Mesenchymal stem cell (in vitro differentiated cells and primary cell): ENCODE data around the gene CBX4.

ENCODE experiments used
- DNase-seq: peaks from one replicate; pipeline ENCODE4 v3.0.0-alpha.2; 2013
- H2AFZ ChIP-seq: one replicate; pipeline ENCODE4 v1.6.1; 2013; ENCODE audit warnings: low read depth, mild to moderate bottlenecking, control low read depth, inconsistent platforms, low read length, moderate library complexity
- H2AK5ac ChIP-seq: 2 replicates; pipeline ENCODE4 v1.6.1; 2013; ENCODE audit warnings: low read length, moderate library complexity, mild to moderate bottlenecking, inconsistent platforms; ENCODE audit not compliant: severe bottlenecking
- H2BK120ac ChIP-seq: one replicate; pipeline ENCODE4 v1.6.1; 2013; ENCODE audit warnings: low read depth, mild to moderate bottlenecking, inconsistent platforms, low read length, moderate library complexity
- H2BK12ac ChIP-seq, 2 experiments: one replicate each; pipeline ENCODE4 v1.6.1; 2013; ENCODE audit warnings: inconsistent platforms in 2 of 2, low read length in 2 of 2, mild to moderate bottlenecking in 2 of 2, moderate library complexity in 2 of 2, control low read depth in 1 of 2
- H2BK15ac ChIP-seq: one replicate; pipeline ENCODE4 v1.6.1; 2013; ENCODE audit warnings: mild to moderate bottlenecking, low read depth, inconsistent platforms; ENCODE audit not compliant: poor library complexity, severe bottlenecking
- H2BK5ac ChIP-seq: 2 replicates; pipeline ENCODE4 v1.6.1; 2013; ENCODE audit warnings: low read depth, mild to moderate bottlenecking, low read length, control low read depth, inconsistent platforms; ENCODE audit not compliant: poor library complexity, severe bottlenecking
- H3K14ac ChIP-seq, 2 experiments: one replicate each; pipeline ENCODE4 v1.6.1; 2013; ENCODE audit warnings: inconsistent platforms in 2 of 2, low read length in 2 of 2, control low read depth in 1 of 2, mild to moderate bottlenecking in 1 of 2, moderate library complexity in 1 of 2
- H3K18ac ChIP-seq, 2 experiments: one replicate each; pipeline ENCODE4 v1.6.1; 2013; ENCODE audit warnings: inconsistent platforms in 2 of 2, low read length in 2 of 2, control low read depth in 1 of 2, low read depth in 1 of 2, mild to moderate bottlenecking in 1 of 2
- H3K23ac ChIP-seq, 2 experiments: one replicate each; pipeline ENCODE4 v1.6.1; 2013; ENCODE audit warnings: inconsistent platforms in 2 of 2, low read length in 2 of 2, mild to moderate bottlenecking in 2 of 2, moderate library complexity in 2 of 2, control low read depth in 1 of 2
- H3K27ac ChIP-seq: 2 replicates; pipeline ENCODE4 v1.5.1; 2013; ENCODE audit warnings: mild to moderate bottlenecking, moderate library complexity, low read length, control low read depth, inconsistent platforms; ENCODE audit not compliant: poor library complexity, severe bottlenecking
- H3K27me3 ChIP-seq, 2 experiments: 2 replicates each; pipeline versions ENCODE4 v1.6.1 to v1.7.0; 2013; ENCODE audit warnings: low read length in 2 of 2, mild to moderate bottlenecking in 2 of 2, moderate library complexity in 2 of 2, control low read depth in 1 of 2, inconsistent platforms in 1 of 2; ENCODE audit not compliant: control insufficient read depth in 1 of 2, insufficient read depth in 1 of 2
- H3K36me3 ChIP-seq, 2 experiments: 2 replicates each; pipeline versions ENCODE4 v1.6.1 to v1.7.0; 2013; ENCODE audit warnings: low read length in 2 of 2, control low read depth in 1 of 2, inconsistent platforms in 1 of 2, low read depth in 1 of 2, mild to moderate bottlenecking in 1 of 2; ENCODE audit not compliant: insufficient read depth in 2 of 2, control insufficient read depth in 1 of 2
- H3K4ac ChIP-seq, 2 experiments: one replicate each; pipeline ENCODE4 v1.6.1; 2013; ENCODE audit warnings: inconsistent platforms in 2 of 2, low read length in 2 of 2, mild to moderate bottlenecking in 2 of 2, moderate library complexity in 2 of 2, control low read depth in 1 of 2, low read depth in 1 of 2
- H3K4me1 ChIP-seq: 2 replicates; pipeline ENCODE4 v1.6.1; 2013; ENCODE audit warnings: low read depth, low read length, control low read depth; ENCODE audit not compliant: control insufficient read depth, insufficient read depth
- H3K4me2 ChIP-seq: 2 replicates; pipeline ENCODE4 v1.6.1; 2013; ENCODE audit warnings: low read length, mild to moderate bottlenecking, inconsistent platforms; ENCODE audit not compliant: poor library complexity, severe bottlenecking
- H3K4me3 ChIP-seq, 2 experiments: 2 replicates each; pipeline versions ENCODE4 v1.5.1 to v1.7.0; 2013; ENCODE audit warnings: low read length in 2 of 2, mild to moderate bottlenecking in 2 of 2, control low read depth in 1 of 2, low read depth in 1 of 2; ENCODE audit not compliant: insufficient read depth in 1 of 2
- H3K79me1 ChIP-seq: replicated peaks from 2 replicates; pipeline ENCODE4 v1.6.1; 2013; ENCODE audit warnings: mild to moderate bottlenecking, control low read depth, low read length, inconsistent platforms; ENCODE audit not compliant: poor library complexity, severe bottlenecking
- H3K9ac ChIP-seq: 2 replicates; pipeline ENCODE4 v1.7.0; 2013; ENCODE audit warnings: mild to moderate bottlenecking, low read length, moderate library complexity
- H3K9me3 ChIP-seq: 2 replicates; pipeline ENCODE4 v1.7.0; 2013; ENCODE audit warnings: mild to moderate bottlenecking, low read length; ENCODE audit not compliant: control insufficient read depth
- H4K8ac ChIP-seq: one replicate; pipeline ENCODE4 v1.6.1; 2013; ENCODE audit warnings: inconsistent platforms, mild to moderate bottlenecking, low read length, moderate library complexity
- H4K91ac ChIP-seq: one replicate; pipeline ENCODE4 v1.6.1; 2013; ENCODE audit warnings: mild to moderate bottlenecking, low read length, inconsistent platforms
- WGBS: methylation state at CpG from one replicate; pipeline ENCODE4 v1.1.7; 2013; ENCODE audit warnings: mixed read lengths; 5-methylcytosine and 5-hydroxymethylcytosine counted together

The CBX4 gene

DNA sequence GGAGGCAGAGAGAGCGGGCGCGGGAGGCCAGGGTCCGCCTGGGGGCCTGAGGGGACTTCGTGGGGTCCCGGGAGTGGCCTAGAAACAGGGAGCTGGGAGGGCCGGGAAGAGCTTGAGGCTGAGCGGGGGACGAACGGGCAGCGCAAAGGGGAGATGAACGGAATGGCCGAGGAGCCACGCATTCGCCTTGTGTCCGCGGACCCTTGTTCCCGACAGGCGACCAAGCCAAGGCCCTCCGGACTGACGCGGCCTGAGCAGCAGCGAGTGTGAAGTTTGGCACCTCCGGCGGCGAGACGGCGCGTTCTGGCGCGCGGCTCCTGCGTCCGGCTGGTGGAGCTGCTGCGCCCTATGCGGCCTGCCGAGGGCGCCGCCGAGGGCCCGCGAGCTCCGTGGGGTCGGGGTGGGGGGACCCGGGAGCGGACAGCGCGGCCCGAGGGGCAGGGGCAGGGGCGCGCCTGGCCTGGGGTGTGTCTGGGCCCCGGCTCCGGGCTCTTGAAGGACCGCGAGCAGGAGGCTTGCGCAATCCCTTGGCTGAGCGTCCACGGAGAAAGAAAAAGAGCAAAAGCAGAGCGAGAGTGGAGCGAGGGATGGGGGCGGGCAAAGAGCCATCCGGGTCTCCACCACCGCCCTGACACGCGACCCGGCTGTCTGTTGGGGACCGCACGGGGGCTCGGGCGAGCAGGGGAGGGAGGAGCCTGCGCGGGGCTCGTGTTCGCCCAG, 1.2 kb upstream of the CBX4 start:
- DNase-seq, result peak; percentile 65
- Histone ChIP-seq H3K36me3 (peaks cover 0 to 17% of the 10 kb centered on the region in 2 experiments), H3K18ac (peak overlapping the region; percentile 9 to 15), H3K4me1 (peaks cover 66% of the 10 kb centered on the region), H2BK5ac (no peak overlapping the region), H3K23ac (peak overlapping the region in 1 of 2 experiments; percentile 10), H3K9ac (peak overlapping the region; percentile 29), H2BK120ac (peak overlapping the region; percentile 71), H3K79me1 (peaks cover 25% of the 10 kb centered on the region), H3K4me2 (no peak overlapping the region), H3K27me3 (peaks cover 34% of the 10 kb centered on the region in 2 experiments), H2BK12ac (peak overlapping the region; percentile 88 to 93), H3K27ac (no peak overlapping the region), H3K4ac (peak overlapping the region in 1 of 2 experiments; percentile 24), H3K14ac (peak overlapping the region in 1 of 2 experiments; percentile 2), H4K8ac (peak overlapping the region; percentile 33), H3K4me3 (peak overlapping the region; percentile 2 to 72), H3K9me3 (no peaks in the 10 kb centered on the region), H2BK15ac (peak overlapping the region; percentile 95), H2AFZ (no peak overlapping the region), H4K91ac (peak overlapping the region; percentile 52), H2AK5ac (no peak overlapping the region)
- WGBS, result 10% methylated on average over 69 of the region's 74 CpGs

DNA sequence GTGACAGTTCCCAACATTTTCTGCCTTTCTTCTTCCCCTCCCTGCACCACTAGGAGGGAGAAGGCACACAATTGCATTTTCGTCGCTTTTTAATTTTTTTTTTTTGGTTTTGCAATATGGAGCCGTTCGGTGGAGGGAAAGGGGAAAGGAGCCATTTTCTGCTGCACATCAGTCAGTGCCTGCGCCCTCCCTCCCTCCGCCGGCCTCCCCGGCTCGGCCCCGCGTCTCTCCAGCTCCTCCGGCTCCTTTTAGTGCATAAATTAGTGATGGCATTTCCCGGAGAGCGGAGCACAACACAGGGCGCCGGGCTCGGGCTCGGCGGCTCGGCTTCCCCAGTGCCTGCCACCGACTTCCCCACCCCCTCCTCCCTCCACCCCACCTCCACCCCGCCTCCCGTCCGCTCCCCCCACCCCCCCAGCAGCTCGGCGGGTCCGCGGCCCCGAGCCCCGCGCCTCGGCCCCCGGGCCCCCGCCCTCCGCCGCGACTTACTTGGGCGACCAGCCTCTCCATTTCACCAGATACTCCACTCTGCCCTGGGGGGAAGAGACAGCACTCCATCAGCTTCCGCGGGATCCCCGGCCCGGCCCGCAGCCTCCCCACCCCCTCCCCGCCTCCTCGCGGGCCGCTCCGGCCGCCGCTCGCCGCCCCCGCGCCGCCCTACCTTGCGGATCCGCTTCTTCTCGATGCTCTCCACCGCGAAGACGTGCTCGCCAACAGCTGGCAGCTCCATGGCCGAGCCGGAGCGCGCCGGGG, 542 bp downstream of the CBX4 start:
- H4K91ac ChIP-seq, result no peak overlapping the region
- peak overlapping the region; percentile 38 to 83 for H3K4ac ChIP-seq
- peaks cover 38% of the 10 kb centered on the region for H3K79me1 ChIP-seq
- H3K14ac ChIP-seq, result peak overlapping the region in 1 of 2 experiments; percentile 48
- H3K23ac ChIP-seq, result no peak overlapping the region
- no peak overlapping the region for H2AFZ ChIP-seq
- H2BK5ac ChIP-seq, result peak overlapping the region; percentile 76
- peak overlapping the region; percentile 92 for H3K9ac ChIP-seq
- peak overlapping the region; percentile 96 for H3K27ac ChIP-seq
- peaks cover 12 to 35% of the 10 kb centered on the region in 2 experiments for H3K36me3 ChIP-seq
- H3K4me3 ChIP-seq, result peak overlapping the region; percentile 82 to 95
- H4K8ac ChIP-seq, result no peak overlapping the region
- H3K27me3 ChIP-seq, result peaks cover 34% of the 10 kb centered on the region in 2 experiments
- peak overlapping the region in 1 of 2 experiments; percentile 58 for H2BK12ac ChIP-seq
- peak overlapping the region; percentile 50 for H2BK120ac ChIP-seq
- no peak overlapping the region for H2BK15ac ChIP-seq
- DNase-seq, result peak; percentile 79
- H2AK5ac ChIP-seq, result no peak overlapping the region
- 0% methylated on average over 40 of the region's 67 CpGs for WGBS
- peaks cover 63% of the 10 kb centered on the region for H3K4me1 ChIP-seq
- no peaks in the 10 kb centered on the region for H3K9me3 ChIP-seq
- H3K18ac ChIP-seq, result peak overlapping the region; percentile 65 to 88
- H3K4me2 ChIP-seq, result peak overlapping the region; percentile 100

DNA sequence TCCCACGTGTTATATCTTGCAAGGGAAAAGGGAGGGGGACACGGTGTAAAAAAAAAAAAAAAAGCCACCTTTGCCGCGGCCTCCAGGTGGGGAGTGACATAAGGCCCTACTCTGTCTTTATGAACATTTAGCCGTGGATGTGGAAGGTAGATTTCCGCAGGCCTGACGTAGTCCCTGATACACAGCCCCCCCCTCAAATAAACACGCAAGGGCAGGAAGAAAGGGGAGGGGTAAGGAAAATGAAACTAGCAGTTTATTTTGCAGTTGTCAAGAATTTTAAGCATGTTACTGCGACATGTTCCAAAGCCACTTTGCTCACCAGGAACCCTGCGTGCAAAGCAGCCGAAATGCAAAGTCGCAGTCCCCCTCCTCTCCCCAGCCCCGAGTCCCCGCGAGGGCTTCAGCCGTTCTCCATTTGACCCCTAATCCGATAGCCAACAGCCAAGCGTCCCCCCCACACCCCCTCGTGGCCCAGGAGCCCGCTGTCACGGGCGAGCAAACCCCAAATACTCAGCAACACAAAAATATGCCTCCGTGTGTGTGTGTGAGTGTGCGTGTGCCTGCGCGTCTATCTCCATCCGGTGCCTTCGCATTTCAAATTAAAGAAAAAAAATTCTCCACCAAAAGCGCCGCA, 1.2 kb downstream of the CBX4 start:
- no peaks in the 10 kb centered on the region for H3K9me3 ChIP-seq
- H3K36me3 ChIP-seq, result peaks cover 15 to 38% of the 10 kb centered on the region in 2 experiments
- H2AK5ac ChIP-seq, result no peak overlapping the region
- H3K4me1 ChIP-seq, result peaks cover 59% of the 10 kb centered on the region
- no peak overlapping the region for H4K91ac ChIP-seq
- H2AFZ ChIP-seq, result no peak overlapping the region
- 0% methylated on average over 26 of the region's 30 CpGs for WGBS
- peak overlapping the region; percentile 76 for H2BK5ac ChIP-seq
- H4K8ac ChIP-seq, result no peak overlapping the region
- no peak overlapping the region for H2BK15ac ChIP-seq
- peaks cover 31 to 32% of the 10 kb centered on the region in 2 experiments for H3K27me3 ChIP-seq
- no peak overlapping the region for H3K23ac ChIP-seq
- H3K4me3 ChIP-seq, result peak overlapping the region; percentile 82 to 95
- H3K4ac ChIP-seq, result peak overlapping the region in 1 of 2 experiments; percentile 30
- peak overlapping the region; percentile 69 to 91 for H3K18ac ChIP-seq
- peak overlapping the region; percentile 50 for H2BK120ac ChIP-seq
- no peak overlapping the region for H2BK12ac ChIP-seq
- H3K14ac ChIP-seq, result peak overlapping the region; percentile 48 to 49
- no peak for DNase-seq
- H3K79me1 ChIP-seq, result peaks cover 40% of the 10 kb centered on the region
- peak overlapping the region; percentile 96 for H3K27ac ChIP-seq
- H3K9ac ChIP-seq, result peak overlapping the region; percentile 92
- peak overlapping the region; percentile 100 for H3K4me2 ChIP-seq
